Stomach smooth muscle (tissue), 2 donors: ENCODE results near the gene IFT27.
"Not testable (repeated sequence)": the region's sequence is repeated elsewhere in the genome, so short reads cannot be mapped to it uniquely, and the experiment has no call there.

ENCODE experiments used
- H3K27ac ChIP-seq: one replicate; pipeline ENCODE4 v1.7.0; 2013; ENCODE audit warnings: mild to moderate bottlenecking, low read length, inconsistent platforms
- H3K27me3 ChIP-seq, 2 donors: one replicate each; pipeline ENCODE4 v1.7.0; 2013; ENCODE audit warnings: low read length in 2 of 2; ENCODE audit not compliant: insufficient read depth in 2 of 2, control insufficient read depth in 1 of 2
- H3K36me3 ChIP-seq, 2 donors: one replicate each; pipeline ENCODE4 v1.7.0; 2013; ENCODE audit warnings: low read length in 2 of 2; ENCODE audit not compliant: control insufficient read depth in 2 of 2, insufficient read depth in 2 of 2
- H3K4me1 ChIP-seq: one replicate; pipeline ENCODE4 v1.7.0; 2013; ENCODE audit warnings: low read length; ENCODE audit not compliant: control insufficient read depth, insufficient read depth
- H3K4me3 ChIP-seq, 2 donors: one replicate each; pipeline ENCODE4 v1.7.0; 2013; ENCODE audit warnings: low read length in 2 of 2
- H3K9ac ChIP-seq, 2 donors: one replicate each; pipeline ENCODE4 v1.7.0; 2013; ENCODE audit warnings: low read length in 2 of 2, mild to moderate bottlenecking in 1 of 2
- H3K9me3 ChIP-seq, 2 donors: one replicate each; pipeline ENCODE4 v1.7.0; 2013; ENCODE audit warnings: low read length in 2 of 2; ENCODE audit not compliant: control insufficient read depth in 2 of 2
- donor health status: healthy.
- donor health status: Pancreatic carcinoma.

The IFT27 gene

DNA sequence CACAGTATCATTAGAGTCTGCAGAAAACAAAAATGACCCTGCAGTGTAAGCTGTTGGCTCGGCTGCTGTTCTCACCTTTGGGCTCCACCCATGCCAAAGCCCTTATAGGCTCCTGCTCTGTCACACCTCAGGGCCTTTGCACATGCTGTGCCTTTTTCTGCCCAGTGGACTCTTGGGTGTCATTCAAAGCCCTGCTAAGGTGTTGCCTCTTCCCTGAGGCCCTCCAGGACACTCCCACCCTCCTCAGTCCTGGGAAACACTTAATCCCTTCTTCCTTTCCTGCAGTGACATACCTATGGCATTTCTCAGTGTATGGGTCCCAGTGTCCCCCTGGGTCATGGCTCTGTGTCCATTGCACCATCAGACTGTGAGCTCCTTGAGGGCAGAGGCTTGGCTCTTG, 43.3 kb downstream of the IFT27 start:
- Histone ChIP-seq H3K27me3 (peaks cover 15 to 33% of the 10 kb centered on the region in 2 donors), H3K9me3 (peaks cover 0 to 3% of the 10 kb centered on the region in 2 donors)

GRCh38 chr22:36731916-36732315, 44.0 kb downstream of the IFT27 start:
- H3K36me3 ChIP-seq: no peaks in the 10 kb centered on the region

More for the DNA sequence above, 43.3 kb downstream of the IFT27 start:
- H3K4me1 ChIP-seq: no peaks in the 10 kb centered on the region
- no peaks in the 10 kb centered on the region for H3K36me3 ChIP-seq
- no peak overlapping the region for H3K4me3 ChIP-seq
- H3K9ac ChIP-seq: no peak overlapping the region
- H3K27ac ChIP-seq: no peak overlapping the region

DNA sequence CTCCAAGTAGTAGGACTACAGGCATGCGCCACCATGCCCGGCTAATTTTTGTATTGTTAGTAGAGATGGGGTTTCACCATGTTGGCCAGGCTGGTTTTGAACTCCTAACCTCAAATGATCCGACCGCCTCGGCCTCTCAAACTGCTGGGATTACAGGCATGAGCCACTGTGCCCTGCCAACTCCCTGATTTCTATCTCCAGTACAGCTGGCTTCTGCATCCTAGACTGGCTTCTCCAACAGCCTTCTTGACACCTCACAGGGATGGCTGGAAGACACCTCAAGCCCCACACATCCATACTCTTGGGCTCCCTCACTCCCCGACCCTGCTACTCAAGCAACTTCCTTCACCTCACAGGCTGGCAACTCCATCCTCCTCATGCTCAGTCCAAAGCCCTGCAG, 44.6 kb downstream of the IFT27 start:
- H3K27me3 ChIP-seq: peaks cover 18 to 30% of the 10 kb centered on the region in 2 donors

More at GRCh38 chr22:36731916-36732315, 44.0 kb downstream of the IFT27 start:
- Histone ChIP-seq H3K27me3 (peaks cover 18 to 31% of the 10 kb centered on the region in 2 donors), H3K4me3 (no peak overlapping the region), H3K27ac (no peak overlapping the region), H3K9me3 (peaks cover 0 to 3% of the 10 kb centered on the region in 2 donors), H3K4me1 (no peaks in the 10 kb centered on the region), H3K9ac (no peak overlapping the region)

DNA sequence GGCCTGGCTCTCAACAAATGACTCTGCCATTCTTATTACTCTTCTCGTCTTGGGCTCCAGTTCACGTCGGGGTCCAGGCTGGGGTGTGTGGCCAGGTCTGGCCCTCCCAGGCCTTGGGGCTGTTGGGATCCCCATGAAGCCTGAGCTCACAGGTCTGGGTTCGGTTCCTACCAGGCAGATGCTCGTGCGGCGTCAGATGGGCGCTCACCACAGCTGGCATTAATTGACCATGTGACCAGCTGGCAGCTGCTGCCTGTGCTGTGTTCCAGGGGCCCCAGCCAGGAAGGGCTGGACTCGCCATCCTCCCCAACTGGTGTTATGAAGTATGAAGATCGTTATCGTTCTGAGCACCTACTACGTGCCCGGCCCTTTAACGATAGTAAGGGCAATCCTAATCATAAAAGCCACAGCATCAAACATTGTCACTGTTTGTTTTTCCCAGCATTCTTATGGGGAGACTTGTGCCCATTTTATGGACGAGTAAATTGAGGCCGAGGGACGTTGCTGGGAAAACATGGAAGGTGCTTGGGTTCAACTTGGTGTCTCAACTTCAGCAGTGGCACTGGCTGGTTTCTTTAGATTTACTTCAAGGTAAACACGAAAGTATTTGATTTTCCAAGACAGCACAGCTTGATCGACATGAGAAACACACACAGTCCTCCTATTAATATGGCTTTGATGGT, 45.6 kb downstream of the IFT27 start:
- Histone ChIP-seq H3K9ac (no peak overlapping the region), H3K27ac (no peak overlapping the region), H3K9me3 (peaks cover 0 to 3% of the 10 kb centered on the region in 2 donors), H3K36me3 (no peaks in the 10 kb centered on the region), H3K27me3 (peaks cover 13 to 31% of the 10 kb centered on the region in 2 donors), H3K4me3 (no peak overlapping the region), H3K4me1 (no peaks in the 10 kb centered on the region)

More for the DNA sequence above, 44.6 kb downstream of the IFT27 start:
- not testable (repeated sequence) for H3K27ac ChIP-seq, H3K4me3 ChIP-seq, H3K9ac ChIP-seq, H3K4me1 ChIP-seq, H3K9me3 ChIP-seq, H3K36me3 ChIP-seq

- Histone ChIP-seq H3K27ac (no peak overlapping the region), H3K27me3 (peaks cover 13 to 30% of the 10 kb centered on the region in 2 donors), H3K36me3 (no peaks in the 10 kb centered on the region)
Observed at GRCh38 chr22:36729321-36729720, 46.6 kb downstream of the IFT27 start.

DNA sequence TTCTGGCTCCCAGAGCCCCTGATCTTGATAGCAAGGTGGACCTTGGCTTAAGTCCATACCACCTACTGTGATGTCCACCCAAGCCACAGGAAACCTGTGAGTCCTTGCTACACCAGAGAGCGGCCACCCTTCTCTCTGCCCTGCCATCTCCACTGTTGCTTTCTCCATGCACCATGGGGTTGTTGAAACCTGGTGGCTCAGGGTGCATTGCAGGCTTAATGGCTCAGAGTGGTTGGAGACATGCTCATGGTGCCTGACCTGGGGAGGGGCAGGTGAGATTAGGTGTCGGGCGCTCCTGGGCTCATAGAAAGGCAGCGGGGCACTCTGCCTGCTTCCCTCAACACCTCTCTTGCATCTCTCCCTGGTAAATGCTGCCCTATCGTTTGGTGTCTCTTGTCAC, 47.4 kb downstream of the IFT27 start:
- peaks cover 0 to 3% of the 10 kb centered on the region in 2 donors for H3K9me3 ChIP-seq
- no peak overlapping the region for H3K27ac ChIP-seq
- H3K9ac ChIP-seq: no peak overlapping the region
- peaks cover 18 to 29% of the 10 kb centered on the region in 2 donors for H3K27me3 ChIP-seq
- H3K36me3 ChIP-seq: no peaks in the 10 kb centered on the region
- no peak overlapping the region for H3K4me3 ChIP-seq
- no peaks in the 10 kb centered on the region for H3K4me1 ChIP-seq

More at GRCh38 chr22:36729321-36729720, 46.6 kb downstream of the IFT27 start:
- H3K9ac ChIP-seq: no peak overlapping the region
- H3K4me1 ChIP-seq: no peaks in the 10 kb centered on the region
- no peak overlapping the region for H3K4me3 ChIP-seq
- H3K9me3 ChIP-seq: peaks cover 0 to 3% of the 10 kb centered on the region in 2 donors

GRCh38 chr22:36727927-36728488, 47.9 kb downstream of the IFT27 start:
- H3K27ac ChIP-seq: no peak overlapping the region
- no peaks in the 10 kb centered on the region for H3K36me3 ChIP-seq
- no peak overlapping the region for H3K4me3 ChIP-seq
- H3K9ac ChIP-seq: no peak overlapping the region
- peaks cover 0 to 3% of the 10 kb centered on the region in 2 donors for H3K9me3 ChIP-seq
- H3K4me1 ChIP-seq: no peaks in the 10 kb centered on the region
- H3K27me3 ChIP-seq: peaks cover 18 to 29% of the 10 kb centered on the region in 2 donors

DNA sequence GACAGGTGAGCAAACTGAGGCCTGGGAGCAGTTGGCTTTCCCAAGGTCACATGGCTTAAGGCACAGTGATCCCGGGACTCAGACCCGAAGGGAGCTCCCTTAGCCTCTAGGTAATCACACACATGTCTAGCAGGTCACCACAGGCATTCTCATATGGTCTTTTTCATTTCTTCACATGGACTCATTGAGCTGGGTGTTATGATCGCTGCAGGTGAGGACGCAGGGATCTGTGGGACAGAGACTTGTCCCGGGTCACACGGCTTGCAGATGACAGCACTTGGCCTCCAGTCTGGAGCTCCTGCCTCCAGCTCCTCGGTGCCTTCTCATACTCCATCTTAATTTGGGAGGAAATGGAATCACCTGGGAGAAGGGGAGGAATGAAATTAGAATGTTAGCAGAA, 48.8 kb downstream of the IFT27 start:
- Histone ChIP-seq H3K9me3 (peaks cover 0 to 3% of the 10 kb centered on the region in 2 donors), H3K27ac (no peak overlapping the region), H3K36me3 (no peaks in the 10 kb centered on the region), H3K4me3 (no peak overlapping the region), H3K27me3 (peaks cover 20 to 25% of the 10 kb centered on the region in 2 donors), H3K9ac (no peak overlapping the region), H3K4me1 (no peaks in the 10 kb centered on the region)

GRCh38 chr22:36726007-36726380, 49.9 kb downstream of the IFT27 start:
- Histone ChIP-seq H3K9ac (no peak overlapping the region), H3K9me3 (no peaks in the 10 kb centered on the region), H3K27me3 (peaks cover 16 to 19% of the 10 kb centered on the region in 2 donors), H3K4me3 (no peak overlapping the region), H3K27ac (no peak overlapping the region), H3K36me3 (no peaks in the 10 kb centered on the region), H3K4me1 (no peaks in the 10 kb centered on the region)

- H3K9ac ChIP-seq: no peak overlapping the region
Observed at GRCh38 chr22:36725366-36726006, 50.4 kb downstream of the IFT27 start.

More at GRCh38 chr22:36725366-36726006, 50.4 kb downstream of the IFT27 start:
- H3K4me3 ChIP-seq: no peak overlapping the region
- H3K27me3 ChIP-seq: peaks cover 19 to 20% of the 10 kb centered on the region in 2 donors
- no peak overlapping the region for H3K27ac ChIP-seq
- H3K9me3 ChIP-seq: no peaks in the 10 kb centered on the region
- no peaks in the 10 kb centered on the region for H3K36me3 ChIP-seq
- H3K4me1 ChIP-seq: no peaks in the 10 kb centered on the region
